Lower leg skin (tissue), 3 donors: ENCODE measurements around the gene SUPT16H.

ENCODE experiments used
- CTCF ChIP-seq, 3 donors: fragments of 450-650 bp; IDR thresholded peaks; one replicate each; pipeline ENCODE4 v1.5.1; 2016; ENCODE audit warnings: antibody characterized with exemption in 3 of 3, mild to moderate bottlenecking in 3 of 3, moderate library complexity in 2 of 3
- POLR2A ChIP-seq, 2 donors: fragments of 450-650 bp; IDR thresholded peaks; one replicate each; pipeline ENCODE4 v1.6.1; 2016 to 2017; ENCODE audit warnings: antibody characterized with exemption in 2 of 2, mild to moderate bottlenecking in 1 of 2, moderate library complexity in 1 of 2

GRCh38 chr14:21343035-21343794, 40.6 kb downstream of the SUPT16H start:
- no peak for TF ChIP-seq CTCF (IDR thresholded peaks at IDR 0.05)
- TF ChIP-seq POLR2A (IDR thresholded peaks at IDR 0.05): no peak
